Activated T-helper 1 cell treated with Interleukin-2 at 50 U/mL for 16 hours (primary cell): ENCODE measurements around the gene SELENBP1.
"Not testable (repeated sequence)": the region's sequence is repeated elsewhere in the genome, so short reads cannot be mapped to it uniquely, and the experiment has no call there.

ENCODE experiments used
- DNase-seq: peaks from one replicate; pipeline ENCODE4 v3.0.0-alpha.2; 2020; ENCODE audit warnings: low read depth

SELENBP1 gene

DNA sequence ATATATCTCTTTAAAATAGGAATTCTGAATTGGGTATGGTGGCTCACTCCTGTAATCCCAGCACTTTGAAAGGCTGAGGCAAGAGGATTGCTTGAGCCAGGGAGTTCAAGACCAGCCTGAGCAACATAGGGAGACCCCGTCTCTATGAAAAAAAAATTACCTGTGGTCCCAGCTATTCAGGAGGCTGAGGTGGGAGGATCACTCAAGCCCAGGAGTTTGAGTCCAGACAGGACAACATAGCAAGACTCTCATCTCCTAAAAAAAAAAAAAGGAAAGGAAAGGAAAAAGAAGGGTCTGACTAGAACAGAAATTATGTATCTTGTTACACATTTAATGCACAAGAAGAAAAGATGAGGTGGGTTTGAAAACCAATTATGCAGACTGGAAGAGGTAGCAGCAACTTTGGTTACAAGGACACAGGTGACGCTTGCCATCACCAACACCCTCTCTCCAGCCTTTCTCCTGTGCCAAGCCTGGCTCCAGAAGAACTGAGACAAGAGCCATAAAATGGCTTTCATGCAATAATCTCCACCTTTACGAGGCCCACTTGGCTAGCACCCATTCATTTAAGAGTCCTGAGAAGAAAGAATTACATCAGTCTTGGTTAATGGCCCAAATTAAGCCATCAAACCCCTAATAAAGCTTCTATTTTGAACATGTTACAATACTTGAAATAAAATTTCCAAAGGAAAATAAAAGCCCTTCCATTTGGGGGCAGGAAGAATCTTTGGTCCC, 4.8 kb upstream of the SELENBP1 start:
- no peak for DNase-seq

DNA sequence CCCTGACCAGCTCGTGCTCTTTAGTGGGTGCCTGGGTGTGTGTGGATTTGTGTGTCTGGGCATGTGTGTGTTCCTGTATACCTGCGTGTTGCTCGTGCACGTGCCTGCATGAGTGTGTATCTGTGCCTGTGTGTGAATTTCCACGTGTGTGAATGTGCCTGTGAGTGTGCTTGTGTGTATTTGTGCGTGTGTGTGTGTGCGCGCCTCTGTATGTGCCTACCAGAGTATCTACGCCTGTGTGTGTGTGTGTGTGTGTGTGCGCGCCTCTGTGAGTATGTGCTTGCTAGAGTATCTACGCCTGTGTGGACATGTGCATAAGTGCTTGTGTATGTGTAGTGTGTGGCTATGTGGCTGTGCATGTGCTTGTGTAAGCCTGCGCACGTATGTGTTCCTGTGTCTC, 691 bp upstream of the SELENBP1 start:
- DNase-seq: no peak

DNA sequence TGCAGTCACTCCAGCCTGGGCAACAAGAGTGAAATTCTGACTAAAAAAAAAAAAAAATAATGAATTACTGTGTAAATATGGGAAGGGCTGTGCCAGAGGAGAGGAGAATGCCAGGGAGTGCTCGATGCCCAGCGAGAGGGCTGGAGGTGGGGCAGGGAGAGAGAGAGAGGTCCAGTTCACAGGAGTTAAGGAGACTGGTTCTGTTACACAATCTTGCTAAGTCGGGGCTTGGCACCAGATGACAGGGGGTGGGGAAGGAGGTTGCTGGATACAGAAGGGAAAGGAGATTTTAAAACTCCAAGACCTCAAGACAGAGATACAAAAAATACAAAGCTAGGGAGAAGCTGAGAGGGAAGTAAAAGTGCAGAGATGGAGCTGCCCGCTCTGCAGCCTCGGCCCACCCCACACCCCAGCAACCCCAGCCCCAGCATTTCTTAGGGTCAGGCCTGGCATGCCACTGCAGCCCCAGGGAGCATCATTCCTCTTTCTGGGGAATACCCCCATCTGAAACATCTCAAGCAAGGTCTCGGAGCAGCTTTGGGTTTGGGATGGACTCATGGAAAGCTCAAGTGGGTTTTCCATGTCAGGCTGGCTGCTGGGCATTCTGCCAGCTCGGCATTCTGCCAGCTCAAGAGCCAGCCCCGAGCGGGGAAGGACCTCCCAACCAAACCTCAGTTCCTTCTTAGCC, 991 bp downstream of the SELENBP1 start:
- no peak for DNase-seq

DNA sequence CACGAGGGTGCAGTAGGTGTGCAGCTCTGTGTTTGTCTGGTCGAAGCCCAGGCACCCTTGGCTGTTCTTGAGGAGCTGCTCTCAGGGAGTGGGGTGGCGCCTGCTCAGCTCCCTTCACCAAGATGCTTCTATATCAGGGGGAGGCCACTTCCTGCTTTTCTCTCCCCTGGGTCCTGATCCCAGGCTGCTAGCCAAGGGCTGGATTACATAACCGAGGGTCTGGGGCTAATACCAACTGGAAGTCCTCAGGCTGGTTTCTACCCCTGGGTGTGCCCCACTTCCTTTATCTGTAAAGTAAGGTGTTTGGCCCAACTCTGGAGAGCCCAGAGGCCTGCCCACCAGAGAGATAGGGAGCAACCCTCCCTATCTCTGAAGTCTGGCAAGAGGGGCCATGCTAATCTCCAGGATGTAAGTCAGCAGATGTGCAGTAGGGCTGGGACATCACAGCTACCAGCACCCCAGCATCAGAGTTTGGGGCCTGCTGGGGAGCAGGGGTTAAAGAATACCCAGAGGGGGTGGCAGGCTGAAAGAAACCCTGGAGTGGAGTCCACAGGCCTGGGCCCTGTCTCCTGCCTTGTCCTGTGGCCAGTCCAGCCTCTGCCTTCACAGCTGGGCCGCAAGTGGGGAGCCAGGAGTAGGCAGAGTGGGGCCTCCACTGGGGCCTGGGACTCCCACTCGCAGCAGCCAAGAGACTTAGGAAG, 2.1 kb downstream of the SELENBP1 start:
- no peak for DNase-seq

DNA sequence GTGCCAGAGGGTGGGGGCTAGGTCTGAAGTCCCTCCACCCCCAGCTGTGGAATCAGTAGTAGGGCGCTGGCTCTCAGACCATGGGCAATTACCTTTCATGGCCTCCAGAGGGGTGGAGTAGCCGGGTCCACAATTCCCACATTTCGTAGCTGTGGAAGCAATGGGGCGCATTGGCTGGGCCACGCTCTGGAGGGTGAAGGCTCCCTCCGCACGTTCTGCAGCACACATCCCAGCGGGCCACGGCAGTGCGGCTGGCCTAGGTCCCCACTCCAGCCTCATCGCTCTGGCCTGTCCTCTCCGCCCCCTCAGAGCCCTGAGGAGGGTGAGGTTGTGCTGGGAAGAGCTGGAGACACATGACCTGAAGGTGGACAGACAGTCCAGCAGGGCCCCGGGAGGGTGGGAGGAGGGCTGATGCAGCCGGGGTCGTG, 2.9 kb downstream of the SELENBP1 start:
- DNase-seq: no peak

DNA sequence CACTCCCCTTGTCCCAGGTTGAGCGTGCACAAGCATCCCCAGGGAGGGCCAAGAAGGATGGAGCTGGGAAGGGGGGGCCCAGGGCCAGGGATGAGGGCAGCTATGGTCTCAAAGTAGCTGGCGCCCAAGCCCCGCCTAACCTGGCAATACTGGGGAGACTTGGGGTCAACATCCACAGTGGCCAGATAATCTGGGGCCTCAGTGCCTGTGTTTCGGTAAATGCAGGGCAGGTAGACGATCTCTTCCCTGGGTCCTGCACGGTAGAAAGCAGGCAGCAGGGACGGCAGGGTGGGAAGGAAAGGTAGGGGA, 3.2 kb downstream of the SELENBP1 start:
- no peak for DNase-seq

DNA sequence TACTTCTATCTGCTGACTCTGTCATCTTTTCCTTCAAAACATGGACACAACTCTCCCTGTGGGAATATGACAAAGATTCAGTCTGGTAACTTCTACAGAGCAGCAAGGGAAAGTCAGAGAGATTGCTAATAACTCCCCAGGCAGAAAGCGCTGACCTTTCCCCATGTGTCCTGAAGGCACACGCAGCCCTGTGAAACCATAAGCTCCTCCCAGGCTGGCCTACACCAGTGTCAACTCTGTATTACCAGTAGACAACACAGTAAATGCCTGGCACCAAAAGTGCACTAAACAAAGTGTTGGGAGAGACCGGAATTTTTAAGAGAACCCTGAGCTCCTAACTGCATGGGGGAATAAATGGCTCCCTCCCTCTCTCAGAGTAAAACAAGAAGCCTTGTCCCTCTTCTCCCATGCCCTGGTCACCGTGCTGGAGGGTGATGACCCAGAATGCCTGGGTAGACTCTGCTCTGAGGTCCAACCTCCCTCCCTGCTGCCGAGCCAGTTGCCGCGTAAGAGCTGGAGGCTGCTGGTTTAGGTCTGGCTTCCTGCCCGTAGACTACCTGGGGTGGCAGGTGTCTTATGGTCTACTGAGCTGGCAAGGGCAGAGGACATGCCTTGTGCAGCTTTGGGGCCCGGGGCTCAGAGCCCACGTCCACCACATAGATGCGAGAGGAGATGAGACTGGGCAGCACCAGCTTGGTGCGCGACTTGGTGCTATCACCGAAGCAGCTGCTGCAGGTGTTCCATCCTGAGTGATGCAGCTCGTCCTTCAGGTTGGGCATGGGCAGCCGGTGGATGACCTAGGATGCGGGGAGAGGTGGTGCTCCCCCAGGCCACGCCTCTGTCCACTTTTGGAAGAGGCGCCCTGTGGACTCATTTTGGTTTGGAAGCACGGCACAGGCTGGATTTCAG, 3.9 kb downstream of the SELENBP1 start:
- no peak for DNase-seq

DNA sequence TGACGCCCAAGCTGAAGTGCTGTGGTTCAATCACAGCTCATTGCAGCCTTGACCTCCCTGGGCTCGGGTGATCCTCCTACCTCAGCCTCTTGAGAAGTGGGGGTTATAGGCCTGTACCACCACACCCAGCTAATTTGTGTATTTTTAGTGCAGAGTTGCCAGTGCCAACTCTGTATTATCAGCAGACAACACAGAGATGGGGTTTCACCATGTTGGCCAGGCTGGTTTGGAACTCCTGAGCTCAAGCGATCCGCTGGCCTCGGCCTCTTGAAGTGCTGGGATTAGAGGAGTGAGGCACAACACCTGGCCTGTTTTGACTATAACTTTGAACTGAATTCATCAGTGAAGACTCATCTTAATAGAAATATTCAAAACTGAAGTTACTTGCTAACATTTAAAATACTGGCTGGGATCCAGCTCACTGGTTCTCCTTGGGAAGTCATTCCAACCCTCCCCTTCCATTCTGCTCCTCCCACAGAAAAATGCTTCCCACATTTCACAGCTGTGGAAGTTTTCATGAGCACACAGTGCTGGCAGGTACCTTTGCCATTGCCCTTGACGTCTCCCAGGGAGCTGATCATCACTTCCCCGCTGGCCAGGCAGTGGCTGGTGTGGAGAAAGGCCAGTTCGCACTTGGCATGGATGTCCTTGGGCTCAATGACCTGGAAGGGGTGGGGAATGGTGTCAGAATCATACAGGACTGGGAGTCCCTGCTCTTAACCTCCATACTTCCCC, 4.7 kb downstream of the SELENBP1 start:
- no peak for DNase-seq

DNA sequence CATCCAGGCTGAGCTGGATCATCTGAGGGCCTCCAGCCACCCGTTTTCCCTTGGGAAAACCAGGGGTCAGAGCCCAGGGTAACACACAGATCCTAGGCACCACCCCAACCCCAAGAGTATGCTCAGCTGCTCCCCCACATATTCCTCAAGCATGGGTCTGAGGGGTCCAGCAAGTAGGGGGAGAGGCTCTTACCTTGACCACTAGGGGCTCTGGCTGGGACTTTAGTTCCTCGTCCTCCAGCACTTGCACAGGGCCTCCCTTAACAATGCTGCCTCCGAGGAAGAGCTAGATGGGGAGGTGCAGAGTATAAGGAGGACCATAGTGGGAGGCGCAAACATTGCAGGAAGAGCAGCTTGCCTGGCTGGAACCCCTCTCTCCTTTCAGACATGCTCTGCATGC, 7.5 kb downstream of the SELENBP1 start:
- no peak for DNase-seq

DNA sequence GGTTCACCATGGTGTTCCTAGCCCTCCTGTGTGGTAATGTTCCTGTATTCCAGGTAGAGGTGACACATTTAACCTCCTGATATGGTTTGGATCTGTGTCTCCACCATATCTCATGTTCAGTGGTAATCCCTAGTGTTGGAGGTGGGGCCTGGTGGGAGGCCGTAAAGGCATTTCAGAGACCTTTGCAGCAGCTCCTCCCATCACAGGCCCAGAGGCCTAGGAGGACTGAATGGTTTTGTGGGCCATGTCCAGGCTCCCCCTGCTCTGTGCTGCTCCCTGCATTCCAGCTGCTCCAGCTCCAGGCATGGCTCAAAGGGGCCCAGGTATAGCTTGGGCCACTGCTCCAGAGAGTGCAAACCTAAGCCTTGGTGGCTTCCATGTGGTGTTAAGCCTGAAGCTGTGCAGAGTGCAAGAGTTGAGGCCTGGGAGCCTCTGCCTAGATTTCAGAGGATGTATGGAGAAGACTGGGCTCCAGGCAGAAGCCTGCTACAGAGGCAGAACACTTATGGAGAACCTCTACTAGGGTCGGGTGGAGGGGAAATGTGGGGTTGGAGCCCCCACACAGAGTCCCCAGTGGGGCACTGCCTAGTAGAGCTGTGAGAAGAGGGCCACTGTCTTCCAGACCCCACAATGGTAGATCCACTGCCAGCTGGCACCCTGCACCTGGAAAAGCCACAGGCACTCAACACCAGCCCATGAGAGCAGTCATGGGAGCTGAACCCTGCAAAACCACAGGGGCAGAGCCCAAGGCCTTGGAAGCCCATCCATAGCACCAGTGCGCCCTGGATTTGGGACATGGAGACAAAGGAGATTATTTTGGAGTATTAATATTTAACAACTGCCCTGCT, 10.0 kb downstream of the SELENBP1 start:
- no peak for DNase-seq

DNA sequence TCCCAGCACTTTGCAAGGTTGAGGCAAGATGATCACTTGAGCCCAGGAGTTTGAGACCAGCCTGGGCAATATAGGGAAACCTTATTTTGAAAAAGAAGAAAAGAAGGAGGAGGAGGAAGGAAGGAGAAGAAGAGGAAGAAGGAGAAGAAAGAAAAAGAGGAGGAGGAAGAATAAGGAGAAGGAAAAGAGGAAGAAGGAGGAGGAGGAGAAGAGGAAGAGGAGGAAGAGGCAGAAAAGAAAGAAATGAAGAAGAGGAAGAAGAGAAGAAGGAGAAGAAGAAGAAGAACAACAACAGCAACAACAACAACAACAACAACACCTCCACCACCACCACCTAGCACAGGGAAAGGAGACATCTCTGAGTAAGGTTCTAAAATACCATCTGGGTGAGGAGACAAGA, 10.6 kb downstream of the SELENBP1 start:
- no peak for DNase-seq

DNA sequence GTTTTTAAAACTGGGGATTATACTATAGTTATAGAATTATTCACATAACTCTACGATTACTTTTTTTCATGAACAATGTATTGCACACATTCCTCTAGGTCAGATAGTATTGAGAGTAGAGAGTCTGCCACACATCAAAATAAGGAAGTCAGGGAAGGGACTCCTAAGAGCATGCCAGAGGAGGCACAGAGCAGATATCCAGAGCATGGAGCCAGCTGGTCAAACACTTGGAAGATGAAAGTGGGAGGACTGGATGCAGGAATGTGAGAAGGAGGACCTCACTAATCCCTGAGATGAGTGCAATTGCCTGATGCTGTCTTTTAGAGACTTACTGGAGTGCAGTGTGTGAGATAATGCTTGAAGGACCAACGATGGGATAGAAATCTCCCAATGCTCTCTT, 15.8 kb downstream of the SELENBP1 start:
- DNase-seq: no peak

DNA sequence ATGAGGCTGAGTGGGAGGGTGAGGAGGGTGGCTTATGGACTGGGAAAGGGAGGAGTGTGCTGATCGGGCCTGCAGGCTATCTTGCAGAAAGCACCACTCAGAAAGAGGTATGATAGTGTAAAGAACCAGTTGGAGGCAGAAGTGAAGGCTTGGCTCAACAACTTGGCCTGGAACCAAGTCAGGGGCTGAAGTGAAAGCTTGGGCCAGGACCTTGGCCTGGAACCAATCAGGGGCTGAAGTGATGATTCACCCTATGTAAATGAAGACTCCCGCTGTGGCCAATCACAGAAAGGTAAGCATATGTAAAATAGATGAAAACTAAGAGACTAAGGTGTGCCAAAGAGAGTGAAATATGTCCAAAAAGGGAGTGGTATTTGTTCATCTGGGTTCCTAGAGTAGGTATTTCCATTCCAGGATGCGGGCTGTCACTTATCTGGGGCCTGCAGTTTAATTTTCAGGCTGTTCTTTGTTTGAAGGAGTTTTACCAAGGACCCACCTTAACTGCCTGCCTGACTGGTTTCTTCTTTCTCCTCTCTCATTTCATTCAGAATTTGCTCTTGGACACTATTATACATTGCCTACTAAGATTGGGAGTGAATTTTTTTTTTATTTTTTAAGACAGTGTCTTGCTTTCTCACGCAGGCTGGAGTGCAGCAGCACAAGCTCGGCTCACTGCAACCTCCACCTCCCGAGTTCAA, 20.3 kb downstream of the SELENBP1 start:
- no peak for DNase-seq

DNA sequence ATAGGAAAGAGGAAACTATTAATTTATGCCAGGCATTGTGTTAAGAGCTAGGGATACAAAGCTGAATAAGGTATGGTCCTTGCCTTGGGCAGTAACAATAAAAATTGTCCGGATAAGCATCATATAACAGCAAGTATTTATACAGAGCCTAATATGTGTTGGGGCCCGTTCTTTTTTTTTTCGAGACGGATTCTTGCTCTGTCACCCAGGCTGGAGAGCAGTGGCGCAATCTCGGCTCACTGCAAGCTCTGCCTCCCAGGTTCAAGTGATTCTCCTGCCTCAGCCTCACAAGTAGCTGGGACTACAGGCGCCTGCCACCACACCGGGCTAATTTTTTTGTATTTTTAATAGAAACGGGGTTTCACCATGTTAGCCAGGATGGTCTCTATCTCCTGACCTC, 22.2 kb downstream of the SELENBP1 start:
- DNase-seq: not testable (repeated sequence)

DNA sequence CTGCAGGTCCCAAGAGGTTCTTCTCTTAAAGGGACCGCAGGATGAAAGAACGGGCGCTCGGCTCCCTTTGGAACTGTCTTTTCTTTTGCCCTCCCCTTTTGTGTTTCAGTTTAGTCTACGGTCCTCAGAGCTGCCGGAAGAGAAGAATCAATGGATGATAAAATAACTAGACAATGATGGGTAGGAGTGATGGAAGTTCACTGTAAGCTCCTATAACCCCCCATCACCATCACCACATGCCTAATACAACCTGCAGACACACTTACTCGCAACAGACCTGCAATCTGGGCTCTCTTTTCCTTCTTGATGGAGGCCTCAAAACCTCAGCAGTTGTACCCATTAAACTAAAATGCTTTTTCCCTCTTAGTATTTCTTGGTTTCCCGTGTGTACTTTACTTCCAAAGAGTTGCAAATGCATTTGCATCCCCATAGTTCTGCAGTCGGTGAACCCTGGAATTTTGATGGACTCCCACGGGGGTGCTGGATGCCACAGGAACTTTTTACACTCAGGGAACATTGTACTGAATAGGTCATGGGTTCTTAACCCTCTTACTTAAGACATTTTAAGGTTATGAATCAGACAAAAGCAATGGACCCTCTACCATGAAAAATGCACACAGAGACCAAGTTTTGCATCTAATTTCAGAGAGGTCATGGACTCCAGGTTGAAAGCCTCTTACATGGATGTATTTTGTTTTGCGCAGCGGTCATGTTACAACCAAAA, 24.8 kb downstream of the SELENBP1 start:
- no peak for DNase-seq

DNA sequence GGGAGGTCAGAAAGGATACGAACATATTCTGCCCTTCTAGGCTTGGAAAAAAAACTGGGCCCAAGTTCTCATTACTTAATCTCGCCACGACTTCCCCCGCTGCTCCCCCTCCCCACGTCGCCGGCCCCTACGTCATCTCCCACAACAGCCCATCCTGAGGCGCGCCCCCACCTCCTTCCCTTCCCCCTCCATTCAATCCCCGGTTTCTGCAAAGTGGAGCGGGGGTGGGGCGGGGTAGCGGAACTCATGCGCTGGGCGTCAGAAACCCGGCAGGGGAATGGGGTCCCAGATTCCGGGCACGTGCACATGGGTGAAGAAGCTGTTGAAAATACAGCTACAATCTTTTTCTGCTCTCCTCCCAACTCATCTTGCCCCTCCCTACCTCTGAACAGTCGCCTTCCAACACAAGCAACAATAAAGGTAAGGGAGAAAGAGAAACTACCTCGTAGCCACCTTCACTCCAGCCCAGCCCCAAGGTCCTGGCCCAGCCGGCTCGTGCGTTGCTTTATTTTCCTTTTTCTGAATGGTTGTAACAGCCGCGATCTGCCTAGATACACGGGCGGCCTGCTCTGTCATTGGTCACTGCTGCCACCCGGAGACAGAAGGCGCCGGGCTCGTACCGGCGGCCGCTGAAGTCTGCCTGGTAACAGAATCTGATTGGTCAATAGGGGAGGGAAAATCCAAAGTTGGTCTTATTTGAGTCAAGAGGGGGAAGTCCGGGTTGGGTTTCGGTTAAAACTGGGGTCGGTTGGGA, 25.6 kb downstream of the SELENBP1 start, which contains the start of gene RFX5:
Gene RFX5, minus strand, starts transcription at position 484 of the 754 bp plus-strand sequence. CDS start 932 bp downstream, outside the sequence.
- peak; percentile 88 for DNase-seq

DNA sequence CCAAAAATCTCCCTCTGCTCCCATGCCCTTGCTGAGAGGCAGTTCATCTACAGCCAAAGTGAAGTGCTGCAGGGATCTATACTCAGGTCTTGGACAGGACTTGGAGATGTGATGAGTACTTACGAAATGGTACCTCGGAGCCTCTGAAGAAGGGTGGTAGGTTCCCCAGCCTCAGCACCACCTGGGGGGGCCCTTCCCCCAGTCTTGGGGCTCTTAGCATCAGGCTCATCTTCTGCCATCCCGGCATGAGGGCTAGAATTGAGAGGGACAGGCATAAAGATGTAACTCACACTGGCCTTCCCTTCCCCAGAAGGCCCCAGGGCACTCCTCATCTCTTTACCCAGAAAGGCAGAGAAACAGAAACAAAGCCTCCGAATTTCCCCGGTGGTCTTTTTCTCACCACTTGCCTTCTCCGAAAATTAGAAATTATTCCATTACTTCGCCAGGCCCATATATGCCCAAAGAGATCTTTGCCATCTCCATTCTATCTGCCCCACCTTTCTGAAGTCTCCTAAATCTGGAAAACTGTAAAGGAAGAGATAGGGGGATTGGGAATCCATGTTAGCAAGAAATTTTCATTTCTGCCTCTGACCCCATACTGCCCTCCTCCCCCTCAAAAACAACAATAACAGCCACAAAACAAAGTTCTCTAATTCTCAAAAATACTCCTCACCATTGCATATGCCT, 26.3 kb downstream of the SELENBP1 start:
- DNase-seq: no peak

DNA sequence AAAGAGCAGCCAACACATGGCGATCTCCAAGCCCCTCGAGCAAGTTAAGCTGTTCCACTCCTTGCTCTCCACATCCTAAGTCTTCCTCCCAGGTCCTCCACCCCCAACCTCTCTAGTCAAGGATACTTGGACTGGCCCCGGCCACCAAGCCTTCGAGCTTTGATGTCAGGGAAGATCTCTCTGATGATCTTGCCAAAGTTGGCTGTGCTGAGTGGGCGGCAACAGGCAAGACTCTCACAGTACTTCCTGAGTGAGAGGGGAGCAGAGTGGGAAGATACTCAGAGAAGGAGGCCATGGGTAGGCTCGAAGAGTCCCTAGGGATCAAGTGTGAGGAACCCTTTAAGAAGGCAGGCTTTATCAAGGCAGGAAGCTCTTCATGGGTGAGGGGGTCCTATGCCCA, 28.2 kb downstream of the SELENBP1 start:
- no peak for DNase-seq
